ENCODE results near the gene INTS11. TPM values are rescaled to one million over a fixed set of nuclear protein-coding genes. Genes with fewer than 3 reads are reported as not detected.

INTS11 gene
- polyA plus RNA-seq, 1 donor: 87.7 TPM

DNA sequence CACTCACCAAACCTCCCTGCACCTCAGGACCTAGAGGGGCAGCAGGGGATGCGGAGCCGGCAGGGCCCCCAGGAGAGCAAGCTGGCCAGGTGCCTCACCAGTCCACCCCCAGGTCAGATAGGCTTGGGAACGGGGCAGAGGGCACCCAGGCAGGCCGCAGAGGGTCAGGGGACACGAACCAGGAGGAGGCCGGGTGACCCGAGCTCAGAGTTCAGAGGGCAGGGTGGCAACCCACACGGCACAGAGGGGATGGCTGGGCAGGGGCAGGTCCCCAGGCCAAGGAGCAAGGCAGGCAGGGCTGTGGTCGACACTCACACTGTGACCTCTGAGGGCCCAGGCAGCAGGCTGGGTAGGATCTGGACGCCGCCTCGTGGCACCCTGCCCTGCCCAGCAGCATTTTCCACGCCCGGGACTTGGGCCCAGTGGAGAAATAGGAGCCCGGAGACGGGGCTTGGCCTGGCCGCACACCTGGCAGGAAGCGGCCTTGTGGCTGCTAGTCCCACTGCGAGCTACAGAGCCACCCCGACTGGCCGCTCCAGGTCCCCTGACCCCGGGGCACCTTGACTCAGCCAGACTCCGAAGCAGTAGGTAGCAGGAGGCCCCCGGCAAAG lies 19.5 kb upstream of the INTS11 start:
- DNase-seq: no peak

DNA sequence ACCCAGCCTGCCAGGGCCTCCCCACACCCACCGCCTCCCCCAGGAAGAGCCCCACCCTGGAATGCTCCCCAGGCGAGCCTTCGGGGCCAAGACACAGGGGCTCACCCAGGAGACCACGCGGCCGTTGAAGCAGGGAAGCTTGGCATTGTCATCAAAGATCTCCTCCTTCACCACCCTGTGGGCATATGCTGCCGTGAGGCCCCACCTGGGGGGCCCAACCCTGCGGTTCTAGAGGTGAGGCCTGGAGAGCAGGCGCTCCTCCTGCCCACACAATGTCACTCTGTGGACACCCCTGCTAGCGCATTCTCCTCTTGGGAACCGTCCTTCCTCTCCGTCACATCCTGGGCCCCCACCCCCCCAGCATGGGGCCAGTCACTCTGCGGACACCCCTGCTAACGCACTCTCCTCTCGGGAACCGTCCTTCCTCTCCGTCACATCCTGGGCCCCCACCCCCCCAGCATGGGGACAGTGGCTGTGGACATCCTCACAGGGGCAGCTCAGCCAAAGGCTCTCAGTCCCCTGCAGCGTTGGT lies 18.2 kb upstream of the INTS11 start:
- no peak for DNase-seq

DNA sequence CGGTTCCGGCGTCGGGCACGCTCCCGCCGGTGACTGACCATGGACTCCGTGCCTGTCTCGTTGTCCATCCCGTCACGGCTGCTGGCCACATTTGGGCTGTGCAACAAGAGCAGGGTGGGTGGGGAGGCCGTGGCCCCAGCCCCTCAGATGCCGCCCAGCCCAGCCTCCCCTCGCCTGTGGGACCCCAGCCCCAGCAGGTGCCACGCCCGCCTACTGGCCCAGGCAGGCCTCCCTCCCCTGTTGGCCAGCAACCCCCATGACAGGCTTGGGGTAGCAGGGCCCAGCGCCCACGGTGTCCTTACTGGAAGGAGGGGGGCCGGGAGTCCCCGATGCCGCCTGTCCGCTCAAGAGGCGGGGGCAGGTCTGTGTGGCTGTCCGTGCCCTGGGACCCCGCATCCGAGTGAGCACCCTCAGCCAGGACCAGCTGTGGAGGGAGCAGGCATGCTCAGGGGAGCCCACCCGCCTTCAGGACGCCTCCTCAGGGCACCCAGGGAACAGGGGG lies 17.7 kb upstream of the INTS11 start:
- DNase-seq: no peak

DNA sequence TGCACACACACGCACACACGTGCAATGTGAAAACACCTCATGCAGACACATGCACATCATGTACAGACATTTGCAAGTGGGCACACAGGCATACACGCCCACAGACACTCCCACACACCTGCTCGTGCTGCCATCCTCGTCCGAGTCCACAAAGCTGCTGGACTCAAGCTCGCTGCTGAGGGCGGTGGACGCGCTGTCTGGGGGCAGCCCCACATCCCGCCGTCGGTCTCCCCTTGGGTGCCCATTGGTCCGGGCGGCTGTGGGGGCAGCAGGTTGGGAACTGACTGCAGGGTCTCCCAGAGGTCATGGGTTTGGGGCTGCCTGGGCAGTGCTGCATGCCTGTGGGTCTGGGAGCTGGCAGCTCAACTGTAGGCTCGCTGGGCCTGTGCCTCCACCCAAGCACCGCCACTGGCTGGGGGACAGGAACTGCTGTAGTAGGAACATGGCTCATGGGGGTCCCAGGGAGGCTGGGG lies 17.1 kb upstream of the INTS11 start:
- no peak for DNase-seq

DNA sequence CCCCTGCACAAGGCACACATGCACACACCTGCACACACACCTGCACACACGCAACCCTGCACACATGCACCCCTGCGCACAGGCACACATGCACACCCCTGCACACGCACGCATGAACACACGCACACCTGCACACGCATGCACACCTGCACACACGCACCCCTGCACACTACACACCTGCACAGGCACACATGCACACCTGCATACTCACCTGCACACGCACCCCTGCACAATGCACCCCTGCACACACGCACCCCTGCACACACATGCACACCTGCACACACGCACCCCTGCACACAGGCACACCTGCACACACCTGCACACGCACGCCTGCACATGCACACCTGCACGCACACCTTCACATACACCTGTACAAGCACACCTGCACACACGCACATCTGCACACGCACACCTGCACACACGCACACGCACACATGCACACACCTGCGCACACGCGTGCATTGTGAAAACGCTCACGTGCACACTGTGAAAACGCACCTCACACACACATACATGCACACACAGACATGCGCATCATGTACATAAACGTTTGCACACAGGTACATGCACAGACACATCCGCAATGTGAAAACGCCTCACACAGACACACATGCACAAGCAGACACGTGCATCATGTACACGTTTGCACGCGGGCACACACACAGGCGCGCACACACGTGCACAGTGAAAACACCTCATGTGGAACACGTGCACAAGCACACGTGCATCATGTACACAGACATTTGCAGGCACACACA lies 16.5 kb upstream of the INTS11 start:
- no peak for DNase-seq

DNA sequence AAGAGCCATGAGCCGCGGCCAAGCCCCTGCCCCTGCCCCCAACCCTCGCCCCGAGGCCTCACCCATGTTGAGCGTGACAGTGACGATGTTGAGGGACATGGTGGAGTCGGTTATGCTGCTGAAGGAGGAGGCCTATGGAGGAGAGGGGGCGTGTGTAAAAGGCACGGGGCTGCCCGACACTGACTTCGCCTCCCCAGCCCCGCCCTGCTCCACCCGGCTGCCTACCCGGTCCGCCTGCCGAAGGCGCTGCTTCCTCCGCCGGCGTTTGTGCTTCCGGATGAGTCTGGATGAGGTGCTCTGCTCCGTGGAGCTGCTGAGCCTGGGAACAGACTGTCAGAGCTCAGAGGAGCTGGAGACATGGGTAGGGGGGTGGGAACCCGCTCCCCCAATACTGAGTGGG lies 15.7 kb upstream of the INTS11 start:
- DNase-seq: no peak

DNA sequence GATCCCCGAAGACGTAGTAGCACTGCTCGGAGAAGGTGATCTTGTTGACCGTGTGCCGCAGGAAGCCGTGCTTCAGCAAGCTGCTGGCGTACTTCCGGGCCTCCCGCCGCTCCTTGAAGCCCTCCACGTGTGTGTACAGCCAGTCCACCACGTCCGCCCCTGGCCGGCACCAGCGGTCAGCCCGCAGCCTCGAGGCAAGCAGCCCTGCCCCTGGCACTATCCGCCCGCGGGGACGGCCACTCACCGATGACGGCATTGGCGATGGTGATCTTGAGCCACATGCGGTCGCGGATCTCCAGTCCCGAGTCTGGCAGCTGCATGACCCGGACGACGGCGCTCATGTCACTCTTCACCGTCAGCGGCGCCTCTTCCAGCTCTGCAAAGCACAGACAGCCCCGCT lies 13.8 kb upstream of the INTS11 start:
- no peak for DNase-seq

DNA sequence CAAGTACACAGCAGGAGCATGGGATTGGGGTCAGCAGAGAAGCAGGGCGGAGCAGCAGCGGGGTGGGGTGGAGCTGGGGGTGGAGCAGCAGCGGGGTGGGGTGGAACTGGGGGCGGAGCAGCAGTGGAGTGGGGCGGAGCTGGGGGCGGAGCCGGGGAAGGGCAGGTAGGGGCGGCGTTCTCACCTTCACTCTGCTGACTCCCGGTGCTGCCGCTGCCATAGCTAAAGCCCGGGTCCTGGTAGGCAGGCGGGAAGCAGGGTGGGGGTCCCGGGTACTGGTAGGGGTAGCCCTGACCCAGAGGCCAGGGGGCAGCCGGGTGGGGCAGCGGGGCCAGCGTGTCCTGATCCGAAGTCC lies 13.3 kb upstream of the INTS11 start:
- DNase-seq: no peak

DNA sequence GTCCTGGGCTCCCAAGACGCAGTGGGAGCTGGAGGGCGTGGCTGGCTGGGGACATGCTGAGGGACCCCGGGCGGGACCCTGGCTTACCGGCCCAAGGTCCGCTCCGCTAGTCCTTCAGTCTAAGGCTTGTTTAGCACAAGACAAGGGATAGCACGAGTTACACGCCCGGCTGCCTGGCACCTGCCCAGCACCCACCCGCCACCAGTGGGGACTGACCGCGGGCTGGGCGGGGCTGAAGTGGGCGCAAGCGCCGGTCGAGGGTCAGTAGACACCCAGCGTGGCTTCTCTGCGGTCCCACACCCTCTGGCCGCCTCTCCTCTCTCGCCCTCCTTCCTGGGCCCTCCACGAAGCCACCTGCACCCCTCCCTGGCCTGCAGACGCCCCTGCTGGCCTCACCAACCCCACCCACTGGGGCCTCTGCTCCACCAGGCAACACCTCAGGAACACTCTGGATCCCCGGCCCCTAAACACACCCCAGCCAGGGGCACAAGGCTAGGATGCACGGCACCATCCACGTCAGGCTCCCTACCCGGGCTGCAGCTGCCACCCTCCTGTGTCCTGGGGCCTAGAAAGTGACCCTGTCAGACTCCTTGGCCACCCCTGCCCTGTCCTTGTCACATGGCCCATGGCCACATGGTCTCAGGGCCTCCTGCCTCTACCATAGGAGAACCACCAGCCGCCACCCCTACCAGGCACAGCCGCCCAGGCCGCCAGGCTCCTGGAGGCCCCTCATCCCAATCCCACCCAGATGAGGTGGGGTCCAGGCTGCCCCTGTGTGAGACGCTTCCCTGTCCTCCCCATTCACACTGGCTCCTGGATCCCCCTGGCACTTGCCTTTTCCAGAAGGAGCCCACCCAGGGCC lies 12.7 kb upstream of the INTS11 start:
- no peak for DNase-seq

DNA sequence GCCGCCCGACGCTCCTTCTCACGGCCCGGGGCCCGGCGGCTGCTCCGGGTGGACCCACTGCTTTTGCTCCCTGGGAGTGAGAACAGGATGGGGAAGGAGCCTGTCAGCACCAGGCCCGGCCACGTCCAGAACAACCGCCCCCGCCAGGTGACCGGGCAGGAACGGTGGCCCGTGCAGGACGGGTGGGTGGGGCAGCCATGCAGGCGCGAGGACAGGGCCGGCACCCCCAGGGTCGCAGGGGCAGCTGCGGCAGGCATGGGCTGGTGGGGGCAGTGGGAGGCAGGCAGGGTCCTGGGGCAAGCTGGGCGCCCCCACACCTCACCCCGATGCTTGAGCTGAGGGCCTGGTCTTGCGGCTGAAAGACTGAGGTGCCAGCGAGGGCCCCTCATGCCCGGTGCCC lies 12.0 kb upstream of the INTS11 start:
- no peak for DNase-seq

DNA sequence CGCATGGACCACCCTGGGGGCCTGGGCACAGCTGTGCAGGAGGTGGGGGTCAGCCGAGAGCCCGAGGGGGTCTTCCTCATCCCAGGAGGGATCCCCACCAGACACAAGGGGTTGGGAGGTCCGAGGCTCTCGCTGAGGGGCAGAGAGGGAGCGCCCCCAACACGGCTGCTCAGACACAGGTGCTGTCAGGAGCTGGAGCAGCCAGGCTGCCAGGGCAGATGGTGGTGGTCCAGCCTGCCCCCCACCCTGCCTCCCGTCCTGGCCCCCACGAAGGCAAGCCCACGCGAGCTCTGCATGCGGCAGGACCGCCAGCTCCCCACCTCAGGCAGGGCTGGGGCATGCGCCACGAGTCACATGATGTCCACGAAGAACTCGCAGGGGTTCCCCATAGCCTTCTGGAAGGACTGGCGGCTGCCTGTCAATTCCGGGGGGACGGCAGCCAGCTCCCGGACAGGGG lies 11.4 kb upstream of the INTS11 start:
- DNase-seq: no peak

DNA sequence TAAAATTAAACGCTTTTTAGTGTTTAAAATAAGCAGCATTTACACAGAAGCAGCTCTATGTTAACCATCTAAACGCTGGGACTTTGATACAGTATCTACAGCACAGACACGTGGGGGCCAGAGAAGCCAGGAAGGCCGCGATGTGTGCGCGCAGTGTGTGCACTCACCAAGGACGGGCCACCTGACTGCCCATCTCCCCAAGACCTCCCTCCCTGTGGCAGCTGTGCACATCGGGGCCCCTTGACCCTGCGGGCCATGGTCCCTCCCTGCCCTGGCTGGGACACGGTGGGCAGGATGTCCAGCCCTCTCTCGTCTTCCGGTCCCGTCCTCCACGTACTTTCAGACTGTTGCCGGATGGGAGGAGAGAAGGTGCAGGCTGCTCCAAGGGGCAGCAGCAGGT lies 10.8 kb upstream of the INTS11 start:
- DNase-seq: no peak

DNA sequence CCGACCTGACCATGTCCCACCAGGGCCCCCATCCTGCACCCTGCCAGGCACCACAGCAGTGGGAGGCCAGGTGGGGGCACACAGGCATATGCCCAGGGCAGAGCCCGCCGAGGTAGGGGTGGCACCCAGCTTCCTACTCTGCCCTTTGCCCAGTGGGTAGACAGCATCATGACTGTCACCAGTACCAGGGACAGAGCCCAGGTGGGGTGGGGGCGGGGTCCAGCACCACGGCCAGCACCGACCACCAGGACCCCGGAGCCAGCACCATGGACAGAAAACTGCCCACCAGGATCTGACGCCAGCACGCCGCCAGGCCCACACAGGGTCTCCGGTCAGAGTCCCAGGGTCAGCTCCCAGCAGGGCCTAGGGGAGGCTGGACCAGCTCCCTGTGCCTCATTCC lies 10.4 kb upstream of the INTS11 start:
- DNase-seq: no peak

DNA sequence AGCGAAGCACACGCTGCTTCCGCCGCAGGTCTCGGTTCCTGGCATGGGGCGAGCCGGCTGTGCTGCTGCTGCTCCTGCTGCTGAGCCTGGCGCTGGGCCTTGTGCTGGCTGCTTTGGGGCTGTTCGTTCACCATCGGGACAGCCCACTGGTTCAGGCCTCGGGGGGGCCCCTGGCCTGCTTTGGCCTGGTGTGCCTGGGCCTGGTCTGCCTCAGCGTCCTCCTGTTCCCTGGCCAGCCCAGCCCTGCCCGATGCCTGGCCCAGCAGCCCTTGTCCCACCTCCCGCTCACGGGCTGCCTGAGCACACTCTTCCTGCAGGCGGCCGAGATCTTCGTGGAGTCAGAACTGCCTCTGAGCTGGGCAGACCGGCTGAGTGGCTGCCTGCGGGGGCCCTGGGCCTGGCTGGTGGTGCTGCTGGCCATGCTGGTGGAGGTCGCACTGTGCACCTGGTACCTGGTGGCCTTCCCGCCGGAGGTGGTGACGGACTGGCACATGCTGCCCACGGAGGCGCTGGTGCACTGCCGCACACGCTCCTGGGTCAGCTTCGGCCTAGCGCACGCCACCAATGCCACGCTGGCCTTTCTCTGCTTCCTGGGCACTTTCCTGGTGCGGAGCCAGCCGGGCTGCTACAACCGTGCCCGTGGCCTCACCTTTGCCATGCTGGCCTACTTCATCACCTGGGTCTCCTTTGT lies 9.2 kb upstream of the INTS11 start:
- DNase-seq: no peak

DNA sequence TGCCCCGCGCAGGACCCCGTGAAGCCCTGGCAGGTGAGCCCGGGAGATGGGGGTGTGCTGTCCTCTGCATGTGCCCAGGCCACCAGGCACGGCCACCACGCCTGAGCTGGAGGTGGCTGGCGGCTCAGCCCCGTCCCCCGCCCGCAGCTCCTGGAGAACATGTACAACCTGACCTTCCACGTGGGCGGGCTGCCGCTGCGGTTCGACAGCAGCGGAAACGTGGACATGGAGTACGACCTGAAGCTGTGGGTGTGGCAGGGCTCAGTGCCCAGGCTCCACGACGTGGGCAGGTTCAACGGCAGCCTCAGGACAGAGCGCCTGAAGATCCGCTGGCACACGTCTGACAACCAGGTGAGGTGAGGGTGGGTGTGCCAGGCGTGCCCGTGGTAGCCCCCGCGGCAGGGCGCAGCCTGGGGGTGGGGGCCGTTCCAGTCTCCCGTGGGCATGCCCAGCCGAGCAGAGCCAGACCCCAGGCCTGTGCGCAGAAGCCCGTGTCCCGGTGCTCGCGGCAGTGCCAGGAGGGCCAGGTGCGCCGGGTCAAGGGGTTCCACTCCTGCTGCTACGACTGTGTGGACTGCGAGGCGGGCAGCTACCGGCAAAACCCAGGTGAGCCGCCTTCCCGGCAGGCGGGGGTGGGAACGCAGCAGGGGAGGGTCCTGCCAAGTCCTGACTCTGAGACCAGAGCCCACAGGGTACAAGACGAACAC lies 8.5 kb upstream of the INTS11 start:
- no peak for DNase-seq

DNA sequence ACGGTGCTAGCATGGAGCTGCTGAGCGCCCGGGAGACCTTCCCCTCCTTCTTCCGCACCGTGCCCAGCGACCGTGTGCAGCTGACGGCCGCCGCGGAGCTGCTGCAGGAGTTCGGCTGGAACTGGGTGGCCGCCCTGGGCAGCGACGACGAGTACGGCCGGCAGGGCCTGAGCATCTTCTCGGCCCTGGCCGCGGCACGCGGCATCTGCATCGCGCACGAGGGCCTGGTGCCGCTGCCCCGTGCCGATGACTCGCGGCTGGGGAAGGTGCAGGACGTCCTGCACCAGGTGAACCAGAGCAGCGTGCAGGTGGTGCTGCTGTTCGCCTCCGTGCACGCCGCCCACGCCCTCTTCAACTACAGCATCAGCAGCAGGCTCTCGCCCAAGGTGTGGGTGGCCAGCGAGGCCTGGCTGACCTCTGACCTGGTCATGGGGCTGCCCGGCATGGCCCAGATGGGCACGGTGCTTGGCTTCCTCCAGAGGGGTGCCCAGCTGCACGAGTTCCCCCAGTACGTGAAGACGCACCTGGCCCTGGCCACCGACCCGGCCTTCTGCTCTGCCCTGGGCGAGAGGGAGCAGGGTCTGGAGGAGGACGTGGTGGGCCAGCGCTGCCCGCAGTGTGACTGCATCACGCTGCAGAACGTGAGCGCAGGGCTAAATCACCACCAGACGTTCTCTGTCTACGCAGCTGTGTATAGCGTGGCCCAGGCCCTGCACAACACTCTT lies 7.7 kb upstream of the INTS11 start:
- no peak for DNase-seq

DNA sequence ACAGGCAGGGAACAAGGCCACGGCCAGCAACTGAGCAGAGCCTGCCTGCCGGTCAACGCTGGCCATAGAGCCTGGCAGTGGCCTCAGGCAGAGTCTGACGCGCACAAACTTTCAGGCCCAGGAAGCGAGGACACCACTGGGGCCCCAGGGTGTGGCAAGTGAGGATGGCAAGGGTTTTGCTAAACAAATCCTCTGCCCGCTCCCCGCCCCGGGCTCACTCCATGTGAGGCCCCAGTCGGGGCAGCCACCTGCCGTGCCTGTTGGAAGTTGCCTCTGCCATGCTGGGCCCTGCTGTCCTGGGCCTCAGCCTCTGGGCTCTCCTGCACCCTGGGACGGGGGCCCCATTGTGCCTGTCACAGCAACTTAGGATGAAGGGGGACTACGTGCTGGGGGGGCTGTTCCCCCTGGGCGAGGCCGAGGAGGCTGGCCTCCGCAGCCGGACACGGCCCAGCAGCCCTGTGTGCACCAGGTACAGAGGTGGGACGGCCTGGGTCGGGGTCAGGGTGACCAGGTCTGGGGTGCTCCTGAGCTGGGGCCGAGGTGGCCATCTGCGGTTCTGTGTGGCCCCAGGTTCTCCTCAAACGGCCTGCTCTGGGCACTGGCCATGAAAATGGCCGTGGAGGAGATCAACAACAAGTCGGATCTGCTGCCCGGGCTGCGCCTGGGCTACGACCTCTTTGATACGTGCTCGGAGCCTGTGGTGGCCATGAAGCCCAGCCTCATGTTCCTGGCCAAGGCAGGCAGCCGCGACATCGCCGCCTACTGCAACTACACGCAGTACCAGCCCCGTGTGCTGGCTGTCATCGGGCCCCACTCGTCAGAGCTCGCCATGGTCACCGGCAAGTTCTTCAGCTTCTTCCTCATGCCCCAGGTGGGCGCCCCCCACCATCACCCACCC lies 6.9 kb upstream of the INTS11 start, which contains the start of gene TAS1R3:
TAS1R3 (plus strand) TSS at position 213 of the 898 bp plus-strand sequence; CDS start at position 279, 66 bp downstream.
- DNase-seq: no peak

DNA sequence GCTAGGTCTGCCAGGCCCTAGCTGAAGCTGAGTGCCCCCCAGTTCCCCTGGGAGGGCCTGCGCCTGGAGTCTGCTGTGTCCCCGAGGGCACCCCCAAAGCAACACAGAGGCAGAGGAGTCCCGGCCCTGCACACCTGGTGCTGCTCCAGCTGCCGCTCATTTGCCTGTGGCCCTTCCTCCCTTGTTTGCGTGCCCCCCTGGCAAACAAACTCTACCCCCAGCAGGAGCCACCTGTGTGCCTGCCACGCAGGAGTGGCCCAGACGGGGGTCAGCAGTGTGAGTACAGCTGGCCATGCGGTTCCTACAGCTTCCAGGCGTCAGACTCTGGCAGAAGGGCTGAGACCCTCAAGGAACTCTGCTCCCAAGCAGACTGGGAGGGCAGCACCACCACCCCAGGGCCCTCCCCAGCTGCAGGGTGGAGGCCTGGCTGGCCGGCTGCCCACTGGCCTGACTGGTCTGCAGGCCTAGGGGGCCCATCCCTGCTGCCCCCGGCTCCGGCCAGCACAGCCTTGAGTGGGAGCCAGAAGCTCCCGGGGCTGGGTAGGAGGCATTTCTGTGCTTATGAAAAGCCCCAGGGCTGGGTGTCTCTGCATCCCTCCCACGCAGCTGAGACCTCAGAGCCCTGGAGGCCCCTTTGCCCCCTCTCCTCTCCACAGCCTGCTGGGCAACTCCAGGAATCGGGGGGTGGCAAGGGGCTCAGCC lies 6.1 kb upstream of the INTS11 start:
- DNase-seq: no peak
